ENCODE results near the gene GPAT3.

Gene GPAT3

DNA sequence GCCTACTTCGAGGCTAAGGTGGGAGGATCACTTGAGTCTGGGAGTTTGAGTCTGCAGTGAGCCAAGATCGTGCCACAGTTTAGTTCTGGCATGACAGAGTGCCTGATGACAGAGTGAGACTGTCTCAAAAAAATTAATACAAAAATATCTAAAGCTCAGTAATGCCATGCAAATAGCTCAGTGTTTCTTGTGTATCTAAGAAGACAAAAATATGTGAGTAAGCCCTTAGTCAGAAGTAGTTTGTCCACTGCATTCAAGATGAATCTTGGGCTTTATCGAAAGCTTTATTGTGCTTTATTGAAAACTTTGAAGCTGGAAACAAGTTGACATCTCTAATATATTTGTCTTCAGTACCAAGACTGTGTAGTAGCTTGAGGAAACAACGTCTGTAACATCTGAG, 115.9 kb downstream of the GPAT3 start:
- no peak for DNase-seq

Measured in DMS 273 treated with DMSO at 0.1 percent for 48 hours (cell line).